Cardiac fibroblast (primary cell): ENCODE measurements around the gene LHFPL2.

Experiments
- DNase-seq, 2 donors: peaks; one replicate each; pipeline versions ENCODE4 v3.0.0 to v3.0.0-alpha.2; 2010; ENCODE audit warnings: low read depth in 2 of 2
- H3K4me3 ChIP-seq, 2 donors: replicated peaks in 1 of 2; 1 replicate in 1 of 2; 2 replicates in 1 of 2; pipeline ENCODE4 v1.5.1; 2011; ENCODE audit warnings: low read depth in 2 of 2, low read length in 2 of 2, mild to moderate bottlenecking in 2 of 2, moderate library complexity in 1 of 2
- CTCF ChIP-seq: IDR thresholded peaks from one replicate; pipeline ENCODE4 v1.5.1; 2011; ENCODE audit warnings: low read depth, mild to moderate bottlenecking, low read length, inconsistent platforms

LHFPL2 gene

GRCh38 chr5:78541086-78541654 is 107.4 kb downstream of the LHFPL2 start:
- no peak for TF ChIP-seq CTCF
- no peak for DNase-seq
- H3K4me3 ChIP-seq, result no peak overlapping the region

GRCh38 chr5:78540335-78541085 is 108.1 kb downstream of the LHFPL2 start:
- TF ChIP-seq CTCF, result no peak
- no peak overlapping the region for H3K4me3 ChIP-seq
- peak in 1 of 2 donors; percentile 49 for DNase-seq

- H3K4me3 ChIP-seq, result no peak overlapping the region
- TF ChIP-seq CTCF, result no peak
- no peak for DNase-seq
Observed at GRCh38 chr5:78538240-78538850, 110.2 kb downstream of the LHFPL2 start.

DNA sequence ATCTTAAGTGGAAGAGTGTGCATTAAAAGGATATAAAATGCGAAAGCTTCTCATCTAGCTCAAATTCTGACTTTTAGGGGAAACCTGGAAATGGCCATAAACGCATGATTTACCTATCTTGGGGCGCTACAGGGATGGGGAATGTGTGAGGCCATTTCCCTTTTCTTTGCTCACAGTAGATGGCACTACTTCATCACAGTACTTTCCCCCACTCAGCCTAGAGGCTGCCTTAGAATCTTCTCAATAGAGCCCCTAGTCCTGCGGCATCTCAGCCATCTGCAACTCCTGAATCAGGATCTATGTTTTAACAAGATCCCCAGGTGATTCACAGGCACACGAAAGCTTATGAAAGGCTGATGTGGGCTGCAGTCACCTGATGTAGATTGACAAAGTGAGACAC is 110.8 kb downstream of the LHFPL2 start:
- peak; percentile 72 to 80 for DNase-seq
- no peak overlapping the region for H3K4me3 ChIP-seq
- TF ChIP-seq CTCF, result peak; percentile 53

DNA sequence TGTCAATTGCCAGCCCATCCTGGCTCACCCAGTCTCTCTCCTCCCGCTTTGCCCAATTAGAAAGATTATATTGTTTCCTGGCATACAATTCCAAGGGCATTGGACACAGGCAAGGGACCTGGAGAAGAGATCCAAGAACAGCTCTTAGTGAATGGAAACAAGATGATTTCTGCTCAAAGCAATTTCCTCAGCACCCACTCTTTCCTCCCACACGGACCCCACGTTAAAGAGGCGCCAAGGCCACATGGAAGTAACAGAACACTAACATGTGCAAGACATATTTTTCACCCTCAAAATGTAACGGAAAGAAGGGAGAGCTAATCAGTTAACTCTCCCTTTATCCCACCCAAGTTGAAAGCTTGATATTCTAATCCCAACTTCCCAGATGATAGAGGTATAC is 111.2 kb downstream of the LHFPL2 start:
- TF ChIP-seq CTCF, result no peak
- no peak overlapping the region for H3K4me3 ChIP-seq
- DNase-seq, result no peak

DNA sequence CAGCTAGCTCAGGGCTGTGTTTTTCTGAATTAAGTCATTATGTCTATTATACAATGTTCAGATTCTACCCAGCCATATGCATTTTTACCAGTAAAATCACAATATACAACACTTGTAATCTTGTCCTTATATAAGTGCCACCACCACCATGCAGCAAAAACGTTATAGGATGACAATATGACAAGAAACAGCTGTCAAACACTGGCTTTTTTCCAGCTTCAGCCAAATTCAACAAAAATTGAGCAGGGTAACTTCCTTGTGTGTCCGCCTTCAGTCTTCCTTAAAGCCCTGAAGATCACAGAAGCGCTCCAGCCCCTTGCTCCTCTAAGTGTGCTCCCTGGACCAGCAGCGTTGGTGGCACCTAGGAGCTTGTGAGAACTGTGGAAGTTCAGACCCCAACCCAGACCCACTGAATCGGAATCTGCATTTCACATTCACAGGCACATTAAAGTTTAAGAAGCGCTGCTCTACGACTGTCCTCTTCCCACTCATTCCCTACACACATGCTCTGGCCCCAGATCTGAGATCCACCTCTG is 111.8 kb downstream of the LHFPL2 start:
- no peak for TF ChIP-seq CTCF
- no peak for DNase-seq

More for the DNA sequence above, 111.8 kb downstream of the LHFPL2 start:
- no peak overlapping the region for H3K4me3 ChIP-seq
